Neural cell (in vitro differentiated cells): ENCODE data around the gene COL19A1.

Experiments used
- CTCF ChIP-seq: fragments of 450-650 bp; IDR thresholded peaks from 2 replicates; pipeline ENCODE4 v1.5.1; 2014; ENCODE audit warnings: antibody characterized with exemption, mild to moderate bottlenecking, moderate library complexity; ENCODE audit not compliant: poor library complexity, severe bottlenecking
- EZH2 ChIP-seq: fragments of 200-600, 300-800 bp; shearing (Covaris generic), sonication (generic); IDR thresholded peaks from 2 replicates; pipeline ENCODE4 v1.6.1; 2014; ENCODE audit warnings: antibody characterized with exemption, low read length, borderline replicate concordance, mild to moderate bottlenecking; ENCODE audit not compliant: insufficient read depth, poor library complexity, severe bottlenecking
- POLR2AphosphoS5 ChIP-seq: IDR thresholded peaks from 2 replicates; pipeline ENCODE4 v1.6.1; 2012
- REST ChIP-seq: IDR thresholded peaks from 2 replicates; pipeline ENCODE4 v1.6.1; 2012; ENCODE audit warnings: borderline replicate concordance
- TAF1 ChIP-seq: IDR thresholded peaks from 2 replicates; pipeline ENCODE4 v1.6.1; 2012; ENCODE audit warnings: low read depth

- TF ChIP-seq CTCF: no peak
- TF ChIP-seq REST: no peak
- TF ChIP-seq EZH2: no peak
- no peak for TF ChIP-seq POLR2AphosphoS5
- TF ChIP-seq TAF1: no peak
Measured at GRCh38 chr6:69847492-69847788, 18.9 kb upstream of the COL19A1 start.
